ENCODE measurements around the gene RADIL.

- TF ChIP-seq CTCF (IDR thresholded peaks at IDR 0.05) = no peak
- no peak for TF ChIP-seq EZH2 (IDR thresholded peaks at IDR 0.05; ENCODE audit: borderline replicate concordance, insufficient read depth, low read depth, low read length, poor library complexity, severe bottlenecking)
Observed at GRCh38 chr7:4849390-4849789, 34.1 kb downstream of the RADIL start.
